Endothelial cell of umbilical vein (primary cell): Measurements from ENCODE around the gene FAM3D. TPM values are rescaled to one million over a fixed set of nuclear protein-coding genes. Genes with fewer than 3 reads are reported as not detected.

Experiments used
- BruUV-seq: library from RNA; stranded (reverse); fragments of 400-500 nt; replicated peaks from 2 replicates; lab custom pipeline; 2021; lab: Mats Ljungman, UMichigan
- CTCF ChIA-PET: fragments of 300-600, 350-600 bp; sonication (Branson Sonifier 250); formaldehyde crosslinking; loops from one replicate; lab custom pipeline; 2021; ENCODE audit warnings: antibody characterized with exemption, inconsistent platforms; lab: Charles Lee
- POLR2A ChIA-PET: fragments of 300-600, 350-600 bp; sonication (Branson Sonifier 250); formaldehyde crosslinking; loops from one replicate; lab custom pipeline; 2021; ENCODE audit warnings: antibody characterized with exemption, inconsistent platforms; lab: Charles Lee
- DNase-seq: peaks from one replicate; pipeline ENCODE4 v3.0.0-alpha.2; 2011; ENCODE audit warnings: low read depth, low spot score
- FAIRE-seq: peaks from 2 replicates; lab custom pipeline; 2011; peaks lifted over from hg19 to GRCh38; lab: Jason Lieb, UNC
- H2AFZ ChIP-seq: 2 replicates; pipeline ENCODE4 v1.6.0; 2012; ENCODE audit warnings: low read depth, low read length, control low read depth, inconsistent platforms
- H3K27ac ChIP-seq: 2 replicates; pipeline ENCODE4 v1.5.1; 2011; ENCODE audit warnings: low read depth, mild to moderate bottlenecking, control low read depth, low read length, moderate library complexity; ENCODE audit not compliant: insufficient read depth
- H3K27me3 ChIP-seq, 2 experiments: 2 replicates each; pipeline versions ENCODE4 v1.6.0 to v1.6.1; 2011; ENCODE audit warnings: low read length in 2 of 2, mixed read lengths in 1 of 2; ENCODE audit not compliant: control insufficient read depth in 2 of 2, insufficient read depth in 2 of 2
- H3K36me3 ChIP-seq, 2 experiments: 2 replicates in 1 of 2; 3 replicates in 1 of 2; pipeline ENCODE4 v1.5.1; 2011; ENCODE audit warnings: low read length in 2 of 2, mild to moderate bottlenecking in 1 of 2, moderate library complexity in 1 of 2; ENCODE audit not compliant: control insufficient read depth in 2 of 2, insufficient read depth in 2 of 2; ENCODE audit errors: extremely low read depth in 1 of 2
- H3K4me1 ChIP-seq: 3 replicates; pipeline ENCODE4 v1.5.1; 2011; ENCODE audit warnings: mild to moderate bottlenecking, low read length; ENCODE audit not compliant: control insufficient read depth, insufficient read depth; ENCODE audit errors: extremely low read depth
- H3K4me2 ChIP-seq: 2 replicates; pipeline ENCODE4 v1.6.1; 2011; ENCODE audit warnings: low read length, control low read depth, mixed read lengths; ENCODE audit not compliant: insufficient read depth
- H3K4me3 ChIP-seq, 3 experiments: fragments of 200-600 bp in 1 of 3; sonication (generic), shearing (Covaris generic) in 1 of 3; replicated peaks in 1 of 3; 2 replicates each; pipeline ENCODE4 v1.5.1; 2011 to 2016; ENCODE audit warnings: control low read depth in 3 of 3, low read length in 3 of 3, mild to moderate bottlenecking in 2 of 3, inconsistent platforms in 1 of 3, low read depth in 1 of 3, moderate library complexity in 1 of 3; ENCODE audit not compliant: insufficient read depth in 1 of 3
- H3K79me2 ChIP-seq: 2 replicates; pipeline ENCODE4 v1.6.0; 2012; ENCODE audit warnings: low read length, inconsistent platforms; ENCODE audit not compliant: control insufficient read depth, insufficient read depth
- H3K9ac ChIP-seq: replicated peaks from 2 replicates; pipeline ENCODE3; 2011; ENCODE audit warnings: low read length, control low read depth; ENCODE audit not compliant: insufficient read depth; ENCODE audit errors: extremely low read depth
- H3K9me1 ChIP-seq: replicated peaks from 3 replicates; pipeline ENCODE4 v1.6.0; 2011; ENCODE audit warnings: mild to moderate bottlenecking, low read length; ENCODE audit not compliant: control insufficient read depth, insufficient read depth; ENCODE audit errors: extremely low read depth
- H3K9me3 ChIP-seq: replicated peaks from 2 replicates; pipeline ENCODE4 v1.5.1; 2012; ENCODE audit warnings: low read length, inconsistent platforms; ENCODE audit not compliant: control insufficient read depth, insufficient read depth
- H4K20me1 ChIP-seq: replicated peaks from 2 replicates; pipeline ENCODE3; 2011; ENCODE audit warnings: mild to moderate bottlenecking, low read length; ENCODE audit not compliant: control insufficient read depth, insufficient read depth; ENCODE audit errors: extremely low read depth
- EZH2 ChIP-seq: IDR thresholded peaks from 2 replicates; pipeline ENCODE4 v1.6.1; 2012; ENCODE audit warnings: borderline replicate concordance, low read depth, mild to moderate bottlenecking, moderate library complexity, low read length, inconsistent platforms; ENCODE audit not compliant: severe bottlenecking
- FOS ChIP-seq: IDR thresholded peaks from 2 replicates; pipeline ENCODE4 v1.6.1; 2011; ENCODE audit warnings: mild to moderate bottlenecking, low read length, moderate library complexity, borderline replicate concordance; ENCODE audit not compliant: insufficient read depth
- GATA2 ChIP-seq: IDR thresholded peaks from 2 replicates; pipeline ENCODE4 v1.7.0; 2011; ENCODE audit warnings: low read depth, mild to moderate bottlenecking, moderate library complexity, mixed read lengths, low read length; ENCODE audit not compliant: insufficient read length, insufficient read depth
- JUN ChIP-seq: IDR thresholded peaks from 2 replicates; pipeline ENCODE4 v1.6.1; 2011; ENCODE audit warnings: borderline replicate concordance, low read depth; ENCODE audit not compliant: insufficient read length, insufficient read depth
- MYC ChIP-seq: IDR thresholded peaks from one replicate; pipeline ENCODE4 v1.6.1; 2011; ENCODE audit warnings: mild to moderate bottlenecking, low read depth, low read length
- POLR2A ChIP-seq: IDR thresholded peaks from 2 replicates; pipeline ENCODE4 v1.6.1; 2012; ENCODE audit warnings: low read depth, mild to moderate bottlenecking, control low read depth, low read length
- POLR2AphosphoS5 ChIP-seq: IDR thresholded peaks from 2 replicates; pipeline ENCODE4 v1.6.1; 2012; ENCODE audit warnings: low read depth, mild to moderate bottlenecking, control low read depth, low read length, moderate library complexity; ENCODE audit not compliant: insufficient read depth
- dilution Hi-C: fragments of 300-500 bp; cut with MboI; formaldehyde crosslinking; loops from one replicate; pipeline ENCODE4 v1.15.0; 2019; ENCODE audit warnings: low sequenced_read_pairs; ENCODE audit not compliant: extremely low pct_ligation_motif_present
- intact Hi-C: fragments of 100-400 bp; cut with micrococcal nuclease; formaldehyde crosslinking; loops from one replicate; pipeline ENCODE4 v1.10.0; 2022
- polyA plus RNA-seq, 4 experiments: library from polyadenylated mRNA; depleted of rRNA in 3 of 4; stranded (reverse) in 3 of 4; unstranded in 1 of 4; fragments of >200 nt; gene quantifications; 2 replicates each; pipeline versions ENCODE4 v1.2.1 to v1.2.3, GENCODE V29; 2011 to 2012; ENCODE audit warnings: missing spikeins in 1 of 4
- total RNA-seq: library from RNA; stranded (reverse); gene quantifications from 2 replicates; pipeline ENCODE4 v1.2.3, GENCODE V29; 2021
- TF ChIP-seq, protein P1 (sequence below), 2 donors: IDR thresholded peaks; 1 replicate in 1 of 2; 2 replicates in 1 of 2; pipeline ENCODE4 v1.5.1; 2011; ENCODE audit warnings: low read length in 2 of 2, mild to moderate bottlenecking in 2 of 2, moderate library complexity in 2 of 2, control low read depth in 1 of 2, inconsistent platforms in 1 of 2, low read depth in 1 of 2; ENCODE audit not compliant: insufficient read depth in 1 of 2; ENCODE audit errors: extremely low read depth in 1 of 2
- TF ChIP-seq, protein P2 (sequence below): IDR thresholded peaks from 2 replicates; pipeline ENCODE4 v1.6.1; 2011; ENCODE audit not compliant: insufficient read depth, insufficient read length

The FAM3D gene
- total and polyA plus RNA-seq, 2 donors (not counting 3 experiments of a cell fraction or from before 2014, with no cell fraction given) = 0.12 TPM; not detected in 1

DNA sequence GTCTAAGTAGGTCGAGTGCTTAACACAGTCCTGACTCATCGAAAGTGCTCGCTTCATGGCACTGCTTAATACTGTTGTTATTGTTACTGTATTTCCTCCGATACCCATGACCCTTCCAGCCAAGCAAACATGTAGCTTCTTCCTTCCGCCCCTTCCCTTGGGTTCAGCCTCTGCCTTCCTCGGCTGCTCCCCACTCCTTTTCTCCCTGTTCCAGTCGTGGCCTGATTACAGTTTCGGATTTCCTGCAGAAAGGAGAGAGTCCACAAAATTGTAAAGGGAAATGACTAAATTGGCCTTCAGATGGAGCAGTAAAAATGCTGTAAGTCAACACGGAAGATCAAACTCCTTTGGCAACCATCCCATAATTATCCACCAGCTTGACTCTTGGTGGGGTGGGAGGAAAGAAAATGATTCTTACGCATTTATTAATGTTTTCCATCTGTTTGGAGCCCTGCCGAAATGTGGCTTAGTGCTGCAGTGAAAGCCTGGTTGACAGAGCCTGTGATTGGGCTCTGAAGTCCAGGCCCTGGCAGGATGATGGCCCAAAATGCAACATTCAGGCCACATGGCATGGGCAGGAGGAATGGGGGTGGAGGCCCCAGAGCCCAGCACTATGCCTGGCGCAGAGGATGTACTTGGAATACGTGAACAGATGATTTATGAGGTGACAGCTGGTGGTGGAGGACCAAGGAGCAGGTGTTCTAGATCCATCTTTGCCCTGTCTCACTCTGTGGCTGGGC lies 37.6 kb downstream of the FAM3D start:
- Histone ChIP-seq H2AFZ (peak overlapping the region; percentile 40), H3K9me1 (no peaks in the 10 kb centered on the region), H3K27ac (peak overlapping the region; percentile 74), H3K9ac (peak overlapping the region; percentile 28), H4K20me1 (no peaks in the 10 kb centered on the region), H3K4me3 (peak overlapping the region in 1 of 3 experiments; percentile 8), H3K79me2 (no peaks in the 10 kb centered on the region), H3K36me3 (no peaks in the 10 kb centered on the region), H3K4me1 (peaks cover 32% of the 10 kb centered on the region), H3K27me3 (no peaks in the 10 kb centered on the region), H3K4me2 (peak overlapping the region; percentile 52), H3K9me3 (no peaks in the 10 kb centered on the region)
- dilution Hi-C loops = no loop called here
- POLR2A ChIA-PET = interaction anchor here (0.6 kb wide), 1 partner anchor 10 kb away, joined by 3 read pairs; no protein-coding TSS in a partner anchor
- no TSS peak for BruUV-seq
- FAIRE-seq (peak; percentile 99), DNase-seq (peak; percentile 98)
- intact Hi-C loops = loop anchor here (1.0 to 5.0 kb wide), 6 partner anchors 18 to 442 kb away; no protein-coding TSS in a partner anchor
- CTCF ChIA-PET = interaction anchor here (0.9 to 10.0 kb wide), 13 partner anchors 11 to 424 kb away, joined by 3 to 442 read pairs (median 6); partner anchors contain the start of genes FAM107A, HTD2, KCTD6 and RPP14
- TF ChIP-seq, protein P1, sequence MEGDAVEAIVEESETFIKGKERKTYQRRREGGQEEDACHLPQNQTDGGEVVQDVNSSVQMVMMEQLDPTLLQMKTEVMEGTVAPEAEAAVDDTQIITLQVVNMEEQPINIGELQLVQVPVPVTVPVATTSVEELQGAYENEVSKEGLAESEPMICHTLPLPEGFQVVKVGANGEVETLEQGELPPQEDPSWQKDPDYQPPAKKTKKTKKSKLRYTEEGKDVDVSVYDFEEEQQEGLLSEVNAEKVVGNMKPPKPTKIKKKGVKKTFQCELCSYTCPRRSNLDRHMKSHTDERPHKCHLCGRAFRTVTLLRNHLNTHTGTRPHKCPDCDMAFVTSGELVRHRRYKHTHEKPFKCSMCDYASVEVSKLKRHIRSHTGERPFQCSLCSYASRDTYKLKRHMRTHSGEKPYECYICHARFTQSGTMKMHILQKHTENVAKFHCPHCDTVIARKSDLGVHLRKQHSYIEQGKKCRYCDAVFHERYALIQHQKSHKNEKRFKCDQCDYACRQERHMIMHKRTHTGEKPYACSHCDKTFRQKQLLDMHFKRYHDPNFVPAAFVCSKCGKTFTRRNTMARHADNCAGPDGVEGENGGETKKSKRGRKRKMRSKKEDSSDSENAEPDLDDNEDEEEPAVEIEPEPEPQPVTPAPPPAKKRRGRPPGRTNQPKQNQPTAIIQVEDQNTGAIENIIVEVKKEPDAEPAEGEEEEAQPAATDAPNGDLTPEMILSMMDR (IDR thresholded peaks at IDR 0.05; ENCODE audit: extremely low read depth in 1 of 2, insufficient read depth in 1 of 2, low read depth in 1 of 2, low read length in 2 of 2) = no peak
- TF ChIP-seq EZH2 (no peak), POLR2AphosphoS5 (peak; percentile 82), JUN (peak; percentile 59), MYC (no peak), GATA2 (peak; percentile 84), FOS (peak; percentile 90), POLR2A (no peak)
- TF ChIP-seq, protein P2, sequence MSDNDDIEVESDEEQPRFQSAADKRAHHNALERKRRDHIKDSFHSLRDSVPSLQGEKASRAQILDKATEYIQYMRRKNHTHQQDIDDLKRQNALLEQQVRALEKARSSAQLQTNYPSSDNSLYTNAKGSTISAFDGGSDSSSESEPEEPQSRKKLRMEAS = no peak
